ENCODE measurements around the gene CDH4. TPM values are rescaled to one million over a fixed set of nuclear protein-coding genes. Genes with fewer than 3 reads are reported as not detected.

The CDH4 gene
- total RNA-seq, 2 donors from 2014 or later, result not detected

- Histone ChIP-seq H3K27me3 (replicated peaks; ENCODE audit: insufficient read depth) (no peaks in the 10 kb centered on the region), H3K9me3 (peaks cover 11% of the 10 kb centered on the region), H3K27ac (no peak overlapping the region), H3K4me3 (no peak overlapping the region), H3K4me1 (ENCODE audit: control insufficient read depth in 1 of 2, low read depth in 2 of 2) (no peaks in the 10 kb centered on the region), H3K36me3 (peaks cover 40% of the 10 kb centered on the region)
- no peak for TF ChIP-seq CTCF (IDR thresholded peaks at IDR 0.05)
- DNase-seq (ENCODE audit: low spot score) (no peak), ATAC-seq (ENCODE audit: insufficient number of reproducible peaks, low FRiP score, low read depth) (no peak)
These were observed 737.7 kb downstream of the CDH4 start for GRCh38 chr20:61989741-61990140.
